Measurements from ENCODE around the gene NOX5. TPM values are rescaled to one million over a fixed set of nuclear protein-coding genes. Genes with fewer than 3 reads are reported as not detected.

Gene NOX5
- total and polyA plus RNA-seq, 2 of the 4 experiments (the other 2 are of a cell fraction), result 0.07 TPM; not detected in 1

DNA sequence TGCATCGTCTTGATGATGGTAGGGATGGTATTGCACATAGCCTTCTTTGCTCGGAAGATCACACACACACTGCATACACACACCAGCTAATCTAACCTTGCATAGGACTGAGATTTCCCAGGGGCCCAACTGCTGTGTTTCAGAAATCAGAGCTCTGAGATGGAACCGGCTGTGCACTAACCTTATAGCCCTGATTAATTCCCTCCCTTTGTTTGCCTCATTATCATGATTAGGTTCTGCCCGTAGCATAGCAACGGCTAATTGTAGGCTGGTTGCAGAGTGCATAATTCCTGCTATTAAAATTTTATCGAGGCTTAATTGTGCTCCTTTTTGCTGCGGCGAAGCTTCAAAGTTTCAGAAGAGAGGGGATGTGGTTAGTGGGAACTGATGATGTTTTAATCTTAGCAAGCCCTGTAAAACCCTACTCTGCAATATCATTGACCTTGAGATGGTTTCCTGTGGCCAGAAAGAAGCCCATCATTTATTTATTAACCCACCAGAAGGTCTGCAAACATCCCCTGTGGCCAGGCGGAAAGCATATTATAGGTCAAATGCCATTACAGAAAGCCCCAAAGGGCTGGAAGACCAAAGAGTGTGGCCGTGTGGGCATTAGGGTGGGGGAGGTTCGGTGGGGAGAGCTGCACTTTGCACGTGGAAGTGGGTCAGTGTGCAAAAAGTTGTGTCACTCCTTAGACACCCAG lies 89.7 kb downstream of the NOX5 start:
- H4K91ac ChIP-seq (ENCODE audit: insufficient read depth, low read depth, low read length), result no peak overlapping the region
- ATAC-seq (ENCODE audit: low read depth) (no peak), DNase-seq (no peak)
- H3K23ac ChIP-seq (ENCODE audit: low read depth, low read length), result no peak overlapping the region
- H4K5ac ChIP-seq (ENCODE audit: low read depth, low read length), result no peak overlapping the region
- no peak overlapping the region for H3K56ac ChIP-seq (ENCODE audit: extremely low read depth, insufficient read depth, low read length)
- no peak overlapping the region for H2AK5ac ChIP-seq (ENCODE audit: low read depth, low read length)
- intact Hi-C loops (cut with micrococcal nuclease) (no loop called here), in situ Hi-C loops (cut with MboI; ENCODE audit: low sequenced_read_pairs) (no loop called here), dilution Hi-C loops (cut with HindIII; ENCODE audit: low sequenced_read_pairs, unreplicated experiment) (no loop called here)
- peaks cover 71% of the 10 kb centered on the region for H3K27me3 ChIP-seq (ENCODE audit: control insufficient read depth, insufficient read depth, low read length)
- H3K9ac ChIP-seq (ENCODE audit: low read depth, low read length), result no peak overlapping the region
- no peaks in the 10 kb centered on the region for H3K9me3 ChIP-seq (ENCODE audit: control insufficient read depth, insufficient read depth, low read length)
- H3K14ac ChIP-seq (replicated peaks; ENCODE audit: low read depth, low read length), result no peak overlapping the region
- CTCF ChIA-PET, result interaction anchor here (0.7 kb wide), 1 partner anchor 8 kb away, joined by 4 read pairs; no protein-coding TSS in a partner anchor
- no peak overlapping the region for H3K27ac ChIP-seq (ENCODE audit: insufficient read depth, low read length)
- H3K4ac ChIP-seq (ENCODE audit: low read depth, low read length), result no peak overlapping the region
- H2BK20ac ChIP-seq (ENCODE audit: low read depth, low read length), result no peak overlapping the region
- TF ChIP-seq FOS (IDR thresholded peaks at IDR 0.05; ENCODE audit: low read depth, low read length) (no peak), MAZ (IDR thresholded peaks at IDR 0.05; ENCODE audit: borderline replicate concordance, low read depth, low read length) (no peak), NFE2L2 (IDR thresholded peaks at IDR 0.05; ENCODE audit: low read depth, low read length) (no peak), MAFK (IDR thresholded peaks at IDR 0.05; ENCODE audit: low read depth, low read length) (no peak), SMC3 (IDR thresholded peaks at IDR 0.05; ENCODE audit: low read depth, low read length) (no peak), MXI1 (IDR thresholded peaks at IDR 0.05; ENCODE audit: borderline replicate concordance, low read depth, low read length) (no peak), CHD1 (IDR thresholded peaks at IDR 0.05; ENCODE audit: low read depth, low read length) (no peak), BHLHE40 (IDR thresholded peaks at IDR 0.05; ENCODE audit: low read depth, low read length) (no peak), RAD21 (IDR thresholded peaks at IDR 0.05; ENCODE audit: low read length) (no peak), RCOR1 (IDR thresholded peaks at IDR 0.05; ENCODE audit: insufficient replicate concordance, low read length) (no peak), POLR2A (IDR thresholded peaks at IDR 0.05; ENCODE audit: low read depth, low read length) (no peak), CEBPB (IDR thresholded peaks at IDR 0.05; ENCODE audit: low read depth, low read length) (no peak), RFX5 (IDR thresholded peaks at IDR 0.05; ENCODE audit: low read depth, low read length) (no peak)
- TF ChIP-seq, protein P1, sequence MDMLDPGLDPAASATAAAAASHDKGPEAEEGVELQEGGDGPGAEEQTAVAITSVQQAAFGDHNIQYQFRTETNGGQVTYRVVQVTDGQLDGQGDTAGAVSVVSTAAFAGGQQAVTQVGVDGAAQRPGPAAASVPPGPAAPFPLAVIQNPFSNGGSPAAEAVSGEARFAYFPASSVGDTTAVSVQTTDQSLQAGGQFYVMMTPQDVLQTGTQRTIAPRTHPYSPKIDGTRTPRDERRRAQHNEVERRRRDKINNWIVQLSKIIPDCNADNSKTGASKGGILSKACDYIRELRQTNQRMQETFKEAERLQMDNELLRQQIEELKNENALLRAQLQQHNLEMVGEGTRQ (IDR thresholded peaks at IDR 0.05; ENCODE audit: low read depth, low read length), result no peak
- TF ChIP-seq, protein P2, sequence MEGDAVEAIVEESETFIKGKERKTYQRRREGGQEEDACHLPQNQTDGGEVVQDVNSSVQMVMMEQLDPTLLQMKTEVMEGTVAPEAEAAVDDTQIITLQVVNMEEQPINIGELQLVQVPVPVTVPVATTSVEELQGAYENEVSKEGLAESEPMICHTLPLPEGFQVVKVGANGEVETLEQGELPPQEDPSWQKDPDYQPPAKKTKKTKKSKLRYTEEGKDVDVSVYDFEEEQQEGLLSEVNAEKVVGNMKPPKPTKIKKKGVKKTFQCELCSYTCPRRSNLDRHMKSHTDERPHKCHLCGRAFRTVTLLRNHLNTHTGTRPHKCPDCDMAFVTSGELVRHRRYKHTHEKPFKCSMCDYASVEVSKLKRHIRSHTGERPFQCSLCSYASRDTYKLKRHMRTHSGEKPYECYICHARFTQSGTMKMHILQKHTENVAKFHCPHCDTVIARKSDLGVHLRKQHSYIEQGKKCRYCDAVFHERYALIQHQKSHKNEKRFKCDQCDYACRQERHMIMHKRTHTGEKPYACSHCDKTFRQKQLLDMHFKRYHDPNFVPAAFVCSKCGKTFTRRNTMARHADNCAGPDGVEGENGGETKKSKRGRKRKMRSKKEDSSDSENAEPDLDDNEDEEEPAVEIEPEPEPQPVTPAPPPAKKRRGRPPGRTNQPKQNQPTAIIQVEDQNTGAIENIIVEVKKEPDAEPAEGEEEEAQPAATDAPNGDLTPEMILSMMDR (conservative IDR thresholded peaks at IDR 0.05; ENCODE audit: low read depth, low read length), result no peak
- TF ChIP-seq, protein P3, sequence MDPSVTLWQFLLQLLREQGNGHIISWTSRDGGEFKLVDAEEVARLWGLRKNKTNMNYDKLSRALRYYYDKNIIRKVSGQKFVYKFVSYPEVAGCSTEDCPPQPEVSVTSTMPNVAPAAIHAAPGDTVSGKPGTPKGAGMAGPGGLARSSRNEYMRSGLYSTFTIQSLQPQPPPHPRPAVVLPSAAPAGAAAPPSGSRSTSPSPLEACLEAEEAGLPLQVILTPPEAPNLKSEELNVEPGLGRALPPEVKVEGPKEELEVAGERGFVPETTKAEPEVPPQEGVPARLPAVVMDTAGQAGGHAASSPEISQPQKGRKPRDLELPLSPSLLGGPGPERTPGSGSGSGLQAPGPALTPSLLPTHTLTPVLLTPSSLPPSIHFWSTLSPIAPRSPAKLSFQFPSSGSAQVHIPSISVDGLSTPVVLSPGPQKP (IDR thresholded peaks at IDR 0.05; ENCODE audit: borderline replicate concordance, low read depth, low read length), result no peak
- no peaks in the 10 kb centered on the region for H3K36me3 ChIP-seq (ENCODE audit: control insufficient read depth, insufficient read depth, low read length)
- H2BK15ac ChIP-seq (ENCODE audit: low read depth, low read length), result no peak overlapping the region
- BruUV-seq (replicated peaks), result no TSS peak
- no peak overlapping the region for H2BK5ac ChIP-seq (ENCODE audit: low read depth, low read length, poor library complexity, severe bottlenecking)
- H3K4me2 ChIP-seq (ENCODE audit: low read depth, low read length), result no peak overlapping the region
- H2AFZ ChIP-seq (replicated peaks; ENCODE audit: low read length, poor library complexity), result no peak overlapping the region
- H3K9me1 ChIP-seq (ENCODE audit: insufficient read depth, low read length), result no peaks in the 10 kb centered on the region
- H4K8ac ChIP-seq (ENCODE audit: low read depth in 2 of 2, low read length in 2 of 2), result no peak overlapping the region
- no peak overlapping the region for H2BK120ac ChIP-seq (ENCODE audit: low read depth, low read length)
- H3K4me3 ChIP-seq (ENCODE audit: insufficient read depth, low read depth, low read length), result no peak overlapping the region
- no peak overlapping the region for H2AK9ac ChIP-seq (replicated peaks; ENCODE audit: low read depth, low read length, poor library complexity)
- no peak overlapping the region for H3K18ac ChIP-seq (ENCODE audit: low read depth, low read length)
- no peaks in the 10 kb centered on the region for H3K4me1 ChIP-seq (ENCODE audit: control insufficient read depth, insufficient read depth, low read length)
- no peaks in the 10 kb centered on the region for H4K20me1 ChIP-seq (ENCODE audit: insufficient read depth, low read length)
- no peaks in the 10 kb centered on the region for H3K79me1 ChIP-seq (ENCODE audit: low read depth in 1 of 2, low read length in 2 of 2)
- POLR2A ChIA-PET (ENCODE audit: unreplicated experiment), result no interaction called here
- WGBS, 2 experiments (ENCODE audit: extremely low coverage in 2 of 2, insufficient read length in 1 of 2), result 50% methylated on average over 1 of the region's 12 CpGs; no CpG with 5 or more reads in 1 of the 2 experiments
